DMS53 treated with DMSO at 0.1 percent for 48 hours (cell line): ENCODE measurements around the gene TBC1D22A.
"Not testable (repeated sequence)": the region's sequence is repeated elsewhere in the genome, so short reads cannot be mapped to it uniquely, and the experiment has no call there.

Experiments used
- DNase-seq: peaks from one replicate; lab custom pipeline; 2025; ENCODE audit not compliant: unreplicated experiment; lab: John Stamatoyannopoulos, UW

The TBC1D22A gene

GRCh38 chr22:47128622-47129215, 366.3 kb downstream of the TBC1D22A start:
- no peak for DNase-seq

- no peak for DNase-seq
Measured at GRCh38 chr22:47129902-47130635, 367.6 kb downstream of the TBC1D22A start.

- no peak for DNase-seq
Measured at GRCh38 chr22:47130883-47131631, 368.6 kb downstream of the TBC1D22A start.

- no peak for DNase-seq
Measured at GRCh38 chr22:47131632-47132427, 369.4 kb downstream of the TBC1D22A start.

- DNase-seq = no peak
Measured at GRCh38 chr22:47132428-47132825, 370.0 kb downstream of the TBC1D22A start.

GRCh38 chr22:47133061-47133969, 370.9 kb downstream of the TBC1D22A start:
- DNase-seq = no peak

GRCh38 chr22:47134222-47134621, 371.8 kb downstream of the TBC1D22A start:
- no peak for DNase-seq

- no peak for DNase-seq
Measured at GRCh38 chr22:47135338-47135737, 372.9 kb downstream of the TBC1D22A start.

- no peak for DNase-seq
Measured at GRCh38 chr22:47136050-47136449, 373.6 kb downstream of the TBC1D22A start.

GRCh38 chr22:47136671-47137070, 374.2 kb downstream of the TBC1D22A start:
- DNase-seq = no peak

GRCh38 chr22:47139013-47139789, 376.8 kb downstream of the TBC1D22A start:
- DNase-seq = no peak

- no peak for DNase-seq
Measured at GRCh38 chr22:47139790-47140119, 377.3 kb downstream of the TBC1D22A start.

- not testable (repeated sequence) for DNase-seq
Measured at GRCh38 chr22:47140975-47141374, 378.5 kb downstream of the TBC1D22A start.

GRCh38 chr22:47142427-47143046, 380.1 kb downstream of the TBC1D22A start:
- no peak for DNase-seq

GRCh38 chr22:47143249-47143938, 380.9 kb downstream of the TBC1D22A start:
- DNase-seq = no peak

- no peak for DNase-seq
Measured at GRCh38 chr22:47144076-47144765, 381.8 kb downstream of the TBC1D22A start.

GRCh38 chr22:47144791-47145425, 382.5 kb downstream of the TBC1D22A start:
- no peak for DNase-seq
